Body of pancreas (tissue), 4 donors: ENCODE data around the gene BABAM2.

Experiments
- CTCF ChIP-seq, 7 experiments: fragments of 450-650 bp in 4 of 7; fragments of 200-600 bp in 3 of 7; sonication (generic) in 3 of 7; IDR thresholded peaks; one replicate each; pipeline ENCODE4 v1.5.1; 2016 to 2019; ENCODE audit warnings: antibody characterized with exemption in 7 of 7
- POLR2A ChIP-seq, 3 donors: fragments of 450-650 bp; IDR thresholded peaks; one replicate each; pipeline ENCODE4 v1.6.1; 2016; ENCODE audit warnings: antibody characterized with exemption in 3 of 3, mild to moderate bottlenecking in 2 of 3

- TF ChIP-seq POLR2A (IDR thresholded peaks at IDR 0.05): no peak
- TF ChIP-seq CTCF (IDR thresholded peaks at IDR 0.05): no peak
These were observed 468.9 kb downstream of the BABAM2 start for GRCh38 chr2:28359222-28360057.
